Vagina (tissue), 2 donors: Measurements from ENCODE around the gene RCL1. TPM values are rescaled to one million over a fixed set of nuclear protein-coding genes. Genes with fewer than 3 reads are reported as not detected.
A peak's percentile ranks its signal among the peaks of the same experiment; 100 is the strongest.
"Not testable (repeated sequence)": the region's sequence is repeated elsewhere in the genome, so short reads cannot be mapped to it uniquely, and the experiment has no call there.

ENCODE experiments used
- DNase-seq, 2 donors: peaks; one replicate each; pipeline ENCODE4 v3.0.0-alpha.2; 2017; ENCODE audit errors: extremely low spot score in 2 of 2
- H3K27ac ChIP-seq: fragments of 200-600 bp; sonication (generic); one replicate; pipeline ENCODE4 v1.5.1; 2019
- H3K27me3 ChIP-seq: fragments of 200-600 bp; sonication (generic); one replicate; pipeline ENCODE4 v1.5.1; 2019
- H3K36me3 ChIP-seq, 2 donors: fragments of 200-600 bp; sonication (generic); one replicate each; pipeline ENCODE4 v1.5.1; 2017 to 2019
- H3K4me1 ChIP-seq: fragments of 200-600 bp; sonication (generic); one replicate; pipeline ENCODE4 v1.5.1; 2019
- H3K4me3 ChIP-seq, 2 donors: fragments of 200-600 bp; sonication (generic); 1 replicate in 1 of 2; 2 replicates in 1 of 2; pipeline ENCODE4 v1.5.1; 2016 to 2019
- H3K9me3 ChIP-seq: fragments of 200-600 bp; sonication (generic); one replicate; pipeline ENCODE4 v1.5.1; 2019
- POLR2A ChIP-seq, 2 donors: fragments of 450-650 bp; IDR thresholded peaks; one replicate each; pipeline ENCODE4 v1.6.1; 2017; ENCODE audit warnings: antibody characterized with exemption in 2 of 2, mild to moderate bottlenecking in 2 of 2, moderate library complexity in 2 of 2
- POLR2AphosphoS5 ChIP-seq, 2 donors: sonication (generic); formaldehyde crosslinking; IDR thresholded peaks; one replicate each; pipeline ENCODE4 v1.9.0; 2017; ENCODE audit warnings: antibody characterized with exemption in 2 of 2, mild to moderate bottlenecking in 2 of 2, low read depth in 1 of 2; ENCODE audit not compliant: insufficient read depth in 1 of 2
- intact Hi-C: fragments of 100-400 bp; cut with DNase I; formaldehyde crosslinking; loops from one replicate; pipeline ENCODE4 v1.15.1; 2023
- total RNA-seq: library from RNA; depleted of rRNA; stranded (reverse); fragments of >200 nt; gene quantifications from one replicate; pipeline ENCODE4 v1.2.3, GENCODE V29; 2016
- TF ChIP-seq, protein P1 (sequence below), 3 experiments: fragments of 450-650 bp in 2 of 3; fragments of 200-600 bp in 1 of 3; sonication (generic) in 1 of 3; IDR thresholded peaks; one replicate each; pipeline ENCODE4 v1.5.1; 2017 to 2019; ENCODE audit warnings: antibody characterized with exemption in 3 of 3, mild to moderate bottlenecking in 2 of 3, moderate library complexity in 2 of 3

Gene RCL1
- total RNA-seq, 1 donor from 2014 or later: 24.8 TPM

DNA sequence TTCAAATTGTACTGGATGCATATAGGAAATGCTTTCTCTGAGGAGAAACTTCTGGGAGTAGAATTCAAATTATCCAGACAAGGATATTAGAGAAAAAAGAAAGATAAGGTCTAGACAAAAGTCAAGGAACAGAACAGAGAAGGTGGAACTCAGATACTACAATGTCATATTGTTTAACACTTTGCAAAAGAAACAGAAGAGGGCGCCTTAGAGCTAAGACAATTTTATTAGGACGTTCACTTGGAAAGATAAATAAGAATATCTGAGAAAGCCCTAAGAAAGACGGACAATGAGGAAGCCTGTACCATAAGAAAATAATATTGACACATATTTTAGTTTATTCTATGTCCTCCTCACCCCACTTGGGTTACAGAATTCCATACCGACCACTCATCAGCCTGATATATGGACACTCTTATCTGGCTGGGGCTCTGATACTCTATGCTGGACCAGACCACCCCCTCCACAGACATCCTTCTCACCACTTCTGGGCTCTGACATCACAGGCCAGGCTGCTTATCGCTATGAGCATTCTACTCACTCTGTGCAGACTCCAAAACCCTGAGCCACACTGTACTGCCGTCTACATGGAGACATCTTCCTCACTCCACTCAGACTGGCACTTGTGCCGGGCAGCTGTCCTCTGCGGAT lies 42.6 kb upstream of the RCL1 start:
- DNase-seq: no peak
- H3K4me3 ChIP-seq: no peak overlapping the region
- no peaks in the 10 kb centered on the region for H3K27me3 ChIP-seq
- H3K4me1 ChIP-seq: no peaks in the 10 kb centered on the region
- intact Hi-C loops: loop anchor here (10.0 kb wide), 1 partner anchor 685 kb away; the partner anchor contains the start of gene PLGRKT
- TF ChIP-seq, protein P1, sequence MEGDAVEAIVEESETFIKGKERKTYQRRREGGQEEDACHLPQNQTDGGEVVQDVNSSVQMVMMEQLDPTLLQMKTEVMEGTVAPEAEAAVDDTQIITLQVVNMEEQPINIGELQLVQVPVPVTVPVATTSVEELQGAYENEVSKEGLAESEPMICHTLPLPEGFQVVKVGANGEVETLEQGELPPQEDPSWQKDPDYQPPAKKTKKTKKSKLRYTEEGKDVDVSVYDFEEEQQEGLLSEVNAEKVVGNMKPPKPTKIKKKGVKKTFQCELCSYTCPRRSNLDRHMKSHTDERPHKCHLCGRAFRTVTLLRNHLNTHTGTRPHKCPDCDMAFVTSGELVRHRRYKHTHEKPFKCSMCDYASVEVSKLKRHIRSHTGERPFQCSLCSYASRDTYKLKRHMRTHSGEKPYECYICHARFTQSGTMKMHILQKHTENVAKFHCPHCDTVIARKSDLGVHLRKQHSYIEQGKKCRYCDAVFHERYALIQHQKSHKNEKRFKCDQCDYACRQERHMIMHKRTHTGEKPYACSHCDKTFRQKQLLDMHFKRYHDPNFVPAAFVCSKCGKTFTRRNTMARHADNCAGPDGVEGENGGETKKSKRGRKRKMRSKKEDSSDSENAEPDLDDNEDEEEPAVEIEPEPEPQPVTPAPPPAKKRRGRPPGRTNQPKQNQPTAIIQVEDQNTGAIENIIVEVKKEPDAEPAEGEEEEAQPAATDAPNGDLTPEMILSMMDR (IDR thresholded peaks at IDR 0.05): peak; percentile 12 to 62 (median 29)
- no peak for TF ChIP-seq POLR2A (IDR thresholded peaks at IDR 0.05)
- no peaks in the 10 kb centered on the region for H3K9me3 ChIP-seq
- no peak overlapping the region for H3K27ac ChIP-seq
- H3K36me3 ChIP-seq: no peaks in the 10 kb centered on the region

DNA sequence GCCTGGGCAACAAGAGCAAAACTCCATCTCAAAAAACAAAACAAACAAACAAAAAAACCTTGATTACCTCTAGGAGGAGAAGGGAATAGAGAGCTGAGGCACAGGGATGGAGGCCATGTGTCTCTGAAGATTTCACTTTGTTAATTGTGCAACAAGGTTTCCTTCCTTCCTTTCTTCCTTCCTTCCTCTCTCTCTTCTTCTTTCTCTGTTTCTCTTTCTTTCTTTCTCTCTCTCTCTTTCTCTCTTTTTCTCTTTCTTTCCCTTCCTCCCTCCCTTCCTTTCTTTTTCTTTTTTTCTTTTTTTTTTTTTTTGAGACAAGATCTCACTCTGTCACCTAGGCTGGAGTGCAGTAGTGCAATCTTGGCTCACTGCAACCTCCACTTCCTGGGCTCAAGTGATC lies 38.2 kb upstream of the RCL1 start:
- DNase-seq, H3K36me3 ChIP-seq, H3K27ac ChIP-seq, H3K4me1 ChIP-seq, H3K4me3 ChIP-seq, H3K27me3 ChIP-seq, H3K9me3 ChIP-seq: not testable (repeated sequence)
- intact Hi-C loops: loop anchor here (10.0 kb wide), 1 partner anchor 680 kb away; the partner anchor contains the start of gene PLGRKT

DNA sequence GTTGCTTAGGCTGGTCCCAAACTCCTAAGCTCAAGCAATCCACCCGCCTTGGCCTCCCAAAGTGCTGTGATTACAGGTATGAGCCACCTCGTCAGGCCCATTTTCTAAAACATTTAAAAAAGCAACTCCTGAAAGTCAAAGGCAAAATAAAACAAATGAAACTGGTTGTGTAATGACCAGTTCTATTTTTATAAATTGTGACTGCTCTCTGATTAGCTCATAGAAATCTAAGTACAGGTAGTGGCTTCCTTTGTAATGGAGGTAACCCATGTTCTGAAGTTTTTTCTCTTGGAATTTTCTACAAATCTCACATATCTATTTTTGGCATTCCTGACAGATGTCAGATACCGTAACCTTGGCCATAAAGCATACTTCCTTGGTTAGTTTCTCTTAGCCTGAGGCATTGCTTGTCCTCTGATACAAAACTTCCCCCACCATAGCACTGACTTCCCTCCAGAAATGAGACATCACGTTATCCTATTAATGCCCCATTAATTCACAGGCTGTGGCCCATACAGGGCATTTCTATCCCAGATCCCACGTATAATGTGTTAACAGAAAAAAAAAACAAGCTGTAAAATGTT lies 37.6 kb upstream of the RCL1 start:
- Histone ChIP-seq H3K9me3 (no peaks in the 10 kb centered on the region), H3K27ac (no peak overlapping the region), H3K4me3 (no peak overlapping the region), H3K36me3 (no peaks in the 10 kb centered on the region), H3K4me1 (no peaks in the 10 kb centered on the region), H3K27me3 (no peaks in the 10 kb centered on the region)
- intact Hi-C loops: loop anchor here (10.0 kb wide), 1 partner anchor 680 kb away; the partner anchor contains the start of gene PLGRKT
- no peak for DNase-seq
- TF ChIP-seq, protein P1 (IDR thresholded peaks at IDR 0.05): no peak
- TF ChIP-seq POLR2A (IDR thresholded peaks at IDR 0.05): no peak
- no peak for TF ChIP-seq POLR2AphosphoS5 (IDR thresholded peaks at IDR 0.05; ENCODE audit: insufficient read depth in 1 of 2, low read depth in 1 of 2)

DNA sequence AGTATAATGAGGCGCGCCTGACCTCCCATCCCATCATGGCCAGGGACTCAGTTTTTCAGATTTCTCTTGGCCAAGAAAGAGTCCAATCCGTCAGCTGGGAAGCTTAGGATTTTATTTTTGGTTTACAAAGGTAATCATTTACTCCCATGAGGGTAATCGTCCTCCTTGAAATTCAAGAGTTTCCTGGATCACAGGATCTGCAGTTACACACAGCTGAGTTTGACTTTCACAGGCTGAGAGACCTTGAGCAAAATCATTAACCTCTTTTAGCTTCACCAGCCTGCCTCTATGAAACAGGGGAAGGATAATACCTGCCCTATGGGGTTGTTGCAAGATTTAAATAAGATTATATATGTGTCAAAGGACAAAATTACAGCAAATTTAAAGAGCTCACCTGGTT lies 36.3 kb upstream of the RCL1 start:
- Histone ChIP-seq H3K4me3 (no peak overlapping the region), H3K9me3 (no peaks in the 10 kb centered on the region), H3K27ac (no peak overlapping the region), H3K27me3 (no peaks in the 10 kb centered on the region), H3K36me3 (no peaks in the 10 kb centered on the region), H3K4me1 (no peaks in the 10 kb centered on the region)
- intact Hi-C loops: loop anchor here (10.0 kb wide), 1 partner anchor 678 kb away; the partner anchor contains the start of gene PLGRKT
- no peak for TF ChIP-seq POLR2A (IDR thresholded peaks at IDR 0.05)
- TF ChIP-seq, protein P1 (IDR thresholded peaks at IDR 0.05): no peak
- no peak for TF ChIP-seq POLR2AphosphoS5 (IDR thresholded peaks at IDR 0.05; ENCODE audit: insufficient read depth in 1 of 2, low read depth in 1 of 2)
- DNase-seq: no peak

DNA sequence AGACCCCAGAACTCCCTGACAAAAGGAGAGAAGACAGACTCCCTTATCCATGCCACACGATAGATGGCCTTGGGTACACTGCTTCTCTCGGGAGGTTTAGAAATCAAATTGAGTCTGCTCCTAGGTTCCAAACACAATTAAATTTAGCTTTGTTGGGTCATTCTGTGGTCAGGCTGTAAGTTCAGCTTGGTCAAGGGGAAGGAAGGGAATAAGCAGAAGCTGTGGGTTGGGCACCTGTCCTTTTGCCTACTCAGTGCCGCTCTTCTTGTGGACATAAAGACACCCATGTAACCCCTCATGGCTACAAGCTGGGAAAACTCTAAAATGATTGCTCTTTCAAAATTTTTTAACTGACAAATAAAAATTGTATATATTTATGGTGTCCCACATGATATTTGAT lies 32.6 kb upstream of the RCL1 start:
- no peak for DNase-seq
- intact Hi-C loops: loop anchor here (5.0 kb wide), 1 partner anchor 227 kb away; the partner anchor contains the start of gene JAK2
- no peaks in the 10 kb centered on the region for H3K27me3 ChIP-seq
- no peak overlapping the region for H3K4me3 ChIP-seq
- H3K27ac ChIP-seq: no peak overlapping the region
- peaks cover 17% of the 10 kb centered on the region for H3K4me1 ChIP-seq
- H3K9me3 ChIP-seq: no peaks in the 10 kb centered on the region
- no peak for TF ChIP-seq POLR2AphosphoS5 (IDR thresholded peaks at IDR 0.05; ENCODE audit: insufficient read depth in 1 of 2, low read depth in 1 of 2)
- no peak for TF ChIP-seq POLR2A (IDR thresholded peaks at IDR 0.05)
- TF ChIP-seq, protein P1 (IDR thresholded peaks at IDR 0.05): no peak
- H3K36me3 ChIP-seq: no peaks in the 10 kb centered on the region
